ENCODE results near the gene AXDND1. TPM values are rescaled to one million over a fixed set of nuclear protein-coding genes. Genes with fewer than 3 reads are reported as not detected.
"Not testable (repeated sequence)": the region's sequence is repeated elsewhere in the genome, so short reads cannot be mapped to it uniquely, and the experiment has no call there.

Gene AXDND1
- total and polyA plus RNA-seq, 9 of the 15 experiments (the other 6 are each of a cell fraction or from before 2014, with no cell fraction given) = 0.03 to 0.13 (median 0.06) TPM; not detected in 5

GRCh38 chr1:179459606-179460206 lies 93.9 kb downstream of the AXDND1 start:
- 0% methylated on average over 2 of the region's 2 CpGs for WGBS (ENCODE audit: insufficient coverage, low coverage, missing lambda C conversion rate)
- CTCF ChIA-PET (ENCODE audit: low intra/inter-chr PET ratio); in situ Hi-C loops (cut with MboI); FAIRE-seq; H3K4me1 ChIP-seq (replicated peaks in 1 of 2; ENCODE audit: control insufficient read depth in 2 of 2, insufficient read depth in 2 of 2, low read length in 2 of 2); BruUV-seq (replicated peaks); ATAC-seq; H3K4me2 ChIP-seq (ENCODE audit: insufficient read depth, low read length); H4K20me1 ChIP-seq (replicated peaks; ENCODE audit: control insufficient read depth, insufficient read depth, low read length); H3K27me3 ChIP-seq (ENCODE audit: control insufficient read depth in 2 of 2, insufficient read depth in 2 of 2, low read length in 2 of 2); intact Hi-C loops (cut with micrococcal nuclease); H3K9ac ChIP-seq (ENCODE audit: insufficient read depth in 1 of 2, low read depth in 2 of 2, low read length in 2 of 2); DNase-seq (ENCODE audit: extremely low read depth in 1 of 4, low spot score in 3 of 4); H3K9me3 ChIP-seq (replicated peaks; ENCODE audit: control insufficient read depth, insufficient read depth, low read depth, low read length); H3K36me3 ChIP-seq (ENCODE audit: control insufficient read depth, insufficient read depth, low read length); H3K27ac ChIP-seq (ENCODE audit: extremely low read depth, low read depth, low read length); H3K4me3 ChIP-seq; H2AFZ ChIP-seq (ENCODE audit: low read depth, low read length); H3K9me1 ChIP-seq (ENCODE audit: control insufficient read depth, insufficient read depth, low read length); H3K79me2 ChIP-seq (ENCODE audit: control insufficient read depth, insufficient read depth, low read length): not testable (repeated sequence)
- TF ChIP-seq, protein P1, sequence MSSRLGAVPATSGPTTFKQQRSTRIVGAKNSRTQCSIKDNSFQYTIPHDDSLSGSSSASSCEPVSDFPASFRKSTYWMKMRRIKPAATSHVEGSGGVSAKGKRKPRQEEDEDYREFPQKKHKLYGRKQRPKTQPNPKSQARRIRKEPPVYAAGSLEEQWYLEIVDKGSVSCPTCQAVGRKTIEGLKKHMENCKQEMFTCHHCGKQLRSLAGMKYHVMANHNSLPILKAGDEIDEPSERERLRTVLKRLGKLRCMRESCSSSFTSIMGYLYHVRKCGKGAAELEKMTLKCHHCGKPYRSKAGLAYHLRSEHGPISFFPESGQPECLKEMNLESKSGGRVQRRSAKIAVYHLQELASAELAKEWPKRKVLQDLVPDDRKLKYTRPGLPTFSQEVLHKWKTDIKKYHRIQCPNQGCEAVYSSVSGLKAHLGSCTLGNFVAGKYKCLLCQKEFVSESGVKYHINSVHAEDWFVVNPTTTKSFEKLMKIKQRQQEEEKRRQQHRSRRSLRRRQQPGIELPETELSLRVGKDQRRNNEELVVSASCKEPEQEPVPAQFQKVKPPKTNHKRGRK (tag; IDR thresholded peaks at IDR 0.05) = peak; percentile 97
- 0 out of 2 replicates have a peak, but pooled peaks have one; percentile 16 for TF ChIP-seq LARP7 (IDR thresholded peaks at IDR 0.05)
- POLR2A ChIA-PET = interaction anchor here (0.6 kb wide), 1 partner anchor 32 kb away, joined by 3 read pairs; no protein-coding TSS in a partner anchor

GRCh38 chr1:179465661-179466060 lies 99.9 kb downstream of the AXDND1 start:
- H3K9ac ChIP-seq (ENCODE audit: insufficient read depth in 1 of 2, low read depth in 2 of 2, low read length in 2 of 2); H3K36me3 ChIP-seq (ENCODE audit: control insufficient read depth, insufficient read depth, low read length); ATAC-seq; H2AFZ ChIP-seq (ENCODE audit: low read depth, low read length); BruUV-seq (replicated peaks); CTCF ChIA-PET (ENCODE audit: low intra/inter-chr PET ratio); H3K4me2 ChIP-seq (ENCODE audit: insufficient read depth, low read length); H3K9me1 ChIP-seq (ENCODE audit: control insufficient read depth, insufficient read depth, low read length); DNase-seq (ENCODE audit: extremely low read depth in 1 of 4, low spot score in 3 of 4); intact Hi-C loops (cut with micrococcal nuclease); H4K20me1 ChIP-seq (replicated peaks; ENCODE audit: control insufficient read depth, insufficient read depth, low read length); H3K79me2 ChIP-seq (ENCODE audit: control insufficient read depth, insufficient read depth, low read length); H3K4me1 ChIP-seq (replicated peaks in 1 of 2; ENCODE audit: control insufficient read depth in 2 of 2, insufficient read depth in 2 of 2, low read length in 2 of 2); H3K27ac ChIP-seq (ENCODE audit: extremely low read depth, low read depth, low read length); FAIRE-seq; H3K9me3 ChIP-seq (replicated peaks; ENCODE audit: control insufficient read depth, insufficient read depth, low read depth, low read length); H3K4me3 ChIP-seq; POLR2A ChIA-PET; H3K27me3 ChIP-seq (ENCODE audit: control insufficient read depth in 2 of 2, insufficient read depth in 2 of 2, low read length in 2 of 2); in situ Hi-C loops (cut with MboI): not testable (repeated sequence)
- WGBS (ENCODE audit: insufficient coverage, low coverage, missing lambda C conversion rate) = 3% methylated on average over 11 of the region's 11 CpGs

All from K562 (cell line).